Activated naive CD4-positive, alpha-beta T cell treated with anti-CD3 and anti-CD28 coated beads, Interleukin-2, amount 50 U/mL, for 72 hours (primary cell): ENCODE data around the gene DNAH2. TPM values are rescaled to one million over a fixed set of nuclear protein-coding genes. Genes with fewer than 3 reads are reported as not detected.

ENCODE experiments used
- ATAC-seq, 2 donors: fragments of 150-1000 bp; cut with Tn5 transposase; 2 replicates each; pipeline ENCODE4 v1.10.0; 2021; ENCODE audit warnings: mild to moderate bottlenecking in 2 of 2, moderate library complexity in 2 of 2
- DNase-seq, 2 donors: peaks; one replicate each; pipeline ENCODE4 v3.0.0; 2021 to 2022; ENCODE audit warnings: low spot score in 2 of 2
- H3K27ac Mint-ChIP-seq, 2 donors: one replicate each; pipeline ENCODE4 v1.8.0; 2022; ENCODE audit warnings: mild to moderate bottlenecking in 2 of 2, mixed read lengths in 2 of 2
- H3K36me3 Mint-ChIP-seq, 2 donors: one replicate each; pipeline ENCODE4 v1.8.0; 2022; ENCODE audit warnings: mixed read lengths in 2 of 2
- H3K9me3 Mint-ChIP-seq, 2 donors: one replicate each; pipeline ENCODE4 v1.8.0; 2022; ENCODE audit warnings: mixed read lengths in 2 of 2
- total RNA-seq, 2 donors: library from RNA; stranded (reverse); gene quantifications; one replicate each; pipeline ENCODE4 v1.2.3, GENCODE V29; 2022

DNAH2 gene
- total RNA-seq, 2 donors from 2014 or later = 0.05 to 0.19 TPM

DNA sequence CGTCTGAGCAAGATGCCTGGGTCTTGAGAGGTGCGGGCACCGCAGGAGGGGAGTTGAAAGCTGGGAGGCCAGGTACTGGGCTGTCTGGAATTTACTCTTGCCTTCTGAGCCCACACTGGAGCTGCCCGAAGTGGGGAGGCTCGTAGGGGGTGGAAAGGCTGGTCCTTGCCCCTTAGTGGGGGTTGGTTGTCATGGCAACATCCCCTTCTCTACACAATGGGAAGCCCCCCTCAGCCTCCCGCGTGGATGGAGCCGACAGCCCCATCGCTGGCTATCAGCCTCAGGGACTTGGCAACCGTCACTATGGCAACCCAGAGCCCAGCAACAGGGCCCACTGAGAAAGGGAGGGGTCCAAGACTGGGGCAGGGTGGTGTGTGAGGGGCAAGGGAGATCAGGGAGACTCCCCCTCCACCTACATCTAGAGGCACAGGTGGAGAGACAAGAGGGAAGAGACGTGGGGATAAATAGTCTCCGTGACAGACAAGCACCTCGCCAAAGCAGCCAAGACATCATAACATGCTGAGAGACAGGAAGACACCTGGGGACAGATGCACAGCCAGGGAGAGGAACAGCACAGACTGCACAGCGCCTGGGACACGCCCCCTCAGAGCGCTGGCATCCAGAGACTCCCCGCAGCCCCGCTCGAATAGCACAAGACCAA is 5.3 kb upstream of the DNAH2 start:
- no peaks in the 10 kb centered on the region for H3K36me3 Mint-ChIP-seq
- H3K9me3 Mint-ChIP-seq = no peaks in the 10 kb centered on the region
- peak overlapping the region in 1 of 2 donors; percentile 42 for H3K27ac Mint-ChIP-seq
- ATAC-seq (no peak), DNase-seq (no peak)

DNA sequence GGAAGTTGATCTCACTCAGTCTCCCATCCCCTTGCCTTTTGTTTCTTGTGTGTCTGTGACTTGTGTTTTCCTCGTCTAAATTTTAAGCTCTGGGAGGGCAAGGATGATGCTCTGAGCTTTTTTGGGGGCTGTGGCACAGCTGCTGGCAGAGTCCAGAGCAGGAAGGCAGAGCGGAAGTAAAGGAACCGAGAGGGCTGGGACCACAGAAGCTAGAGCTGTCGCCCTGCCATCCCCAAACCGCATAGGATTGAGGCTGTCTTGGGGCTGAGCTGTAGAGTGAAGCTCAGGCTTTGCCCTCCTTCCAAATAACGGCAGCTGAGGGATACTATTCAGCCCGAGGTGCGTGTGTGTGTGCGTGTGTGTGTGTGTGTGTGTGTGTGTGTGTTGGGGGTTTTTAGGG is 3.8 kb upstream of the DNAH2 start:
- H3K36me3 Mint-ChIP-seq = no peaks in the 10 kb centered on the region
- peak overlapping the region in 1 of 2 donors; percentile 69 for H3K27ac Mint-ChIP-seq

DNA sequence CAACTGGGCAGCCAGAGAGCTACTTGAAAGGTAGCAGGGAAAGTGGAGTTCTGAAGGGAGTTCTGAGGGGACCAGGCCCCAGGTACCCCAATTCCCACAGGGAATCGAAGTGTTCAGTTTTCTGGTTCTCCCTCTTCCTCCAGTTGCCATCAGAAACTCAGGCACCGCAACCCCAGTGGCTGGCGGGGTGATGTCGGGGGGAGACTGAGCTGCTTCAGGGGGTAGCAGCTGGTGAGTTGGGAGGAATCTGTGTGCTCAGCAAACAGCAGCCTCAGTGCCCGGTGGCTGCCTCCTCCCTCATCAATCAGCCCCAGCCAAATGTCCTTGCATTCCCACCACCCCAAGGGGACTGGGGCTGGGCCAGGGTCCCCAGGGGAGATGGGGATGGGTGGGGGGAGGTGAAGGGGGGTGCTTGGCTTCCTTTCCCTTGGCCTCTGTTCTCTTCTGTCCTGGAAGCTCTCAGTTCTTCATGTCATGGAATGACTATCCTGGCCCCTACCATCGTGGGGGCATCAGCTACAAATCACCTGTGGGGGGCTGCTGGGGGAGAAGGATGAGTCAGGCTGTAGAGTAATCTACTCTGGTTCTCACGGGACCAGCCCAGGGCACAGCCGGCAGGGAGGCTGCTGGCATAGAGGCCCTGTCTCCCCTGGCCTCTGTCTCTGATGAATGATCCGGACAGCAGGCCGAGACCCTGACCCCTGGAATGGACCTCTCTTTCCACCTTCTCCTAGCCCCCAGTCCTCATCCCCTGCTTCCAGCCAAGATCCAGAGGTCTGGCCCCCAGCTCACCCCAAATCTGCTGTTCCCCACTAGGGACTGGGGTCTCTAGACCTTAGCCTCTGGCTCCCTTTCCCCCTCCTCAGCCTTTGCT is 2.6 kb upstream of the DNAH2 start:
- DNase-seq = no peak

More for the DNA sequence above, 3.8 kb upstream of the DNAH2 start:
- ATAC-seq (no peak), DNase-seq (no peak)
- no peaks in the 10 kb centered on the region for H3K9me3 Mint-ChIP-seq

DNA sequence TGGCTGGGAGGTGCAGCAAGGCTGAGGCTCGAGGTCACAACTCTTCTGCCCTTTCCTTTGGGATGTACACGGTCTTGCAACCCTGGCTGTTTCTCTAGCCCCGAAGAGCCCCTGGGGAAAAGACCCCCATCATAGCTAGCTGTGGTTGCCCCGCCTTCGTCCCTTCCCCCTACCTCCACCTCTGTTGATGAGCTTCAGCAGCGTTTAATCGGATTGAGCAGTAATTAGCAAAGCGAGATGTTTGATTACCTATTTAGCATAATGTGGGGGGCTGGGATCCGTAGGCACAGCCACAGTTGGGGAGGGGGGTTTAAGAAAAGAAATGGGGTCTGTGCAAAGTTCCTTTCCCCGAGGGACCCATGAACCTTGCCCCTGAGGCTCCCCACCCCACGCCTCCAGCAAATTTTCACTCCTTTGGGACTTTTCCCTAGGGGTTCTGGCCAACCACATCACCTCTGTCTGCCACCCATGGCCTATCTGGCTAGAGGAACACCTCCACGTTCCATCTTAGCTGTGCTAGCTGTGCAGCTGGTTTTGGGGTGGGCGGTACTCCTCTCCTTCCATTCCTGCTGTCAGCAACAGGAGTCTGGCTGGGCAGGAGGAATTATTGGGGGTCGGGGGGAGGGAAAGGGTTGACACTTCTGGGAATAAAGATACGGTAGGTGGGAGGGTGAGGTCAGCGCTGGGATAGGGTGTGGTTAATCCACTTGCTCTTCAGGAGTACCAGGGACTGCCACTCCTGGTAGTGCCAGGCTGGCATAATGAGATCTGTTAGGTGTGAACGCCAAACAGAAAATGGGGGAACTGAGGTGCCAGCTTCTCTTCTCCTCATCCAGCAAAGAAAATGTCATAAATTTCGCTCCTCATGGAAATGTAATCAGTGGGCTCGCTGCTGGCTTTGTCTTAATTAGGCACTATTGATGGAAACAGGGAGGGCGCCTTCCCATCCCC is 1.3 kb upstream of the DNAH2 start:
- Mint-ChIP-seq H3K36me3 (no peaks in the 10 kb centered on the region), H3K9me3 (no peaks in the 10 kb centered on the region), H3K27ac (no peak overlapping the region)
- ATAC-seq = no peak
- DNase-seq = no peak

More for the DNA sequence above, 2.6 kb upstream of the DNAH2 start:
- Mint-ChIP-seq H3K27ac (no peak overlapping the region), H3K36me3 (no peaks in the 10 kb centered on the region), H3K9me3 (no peaks in the 10 kb centered on the region)
- no peak for ATAC-seq

DNA sequence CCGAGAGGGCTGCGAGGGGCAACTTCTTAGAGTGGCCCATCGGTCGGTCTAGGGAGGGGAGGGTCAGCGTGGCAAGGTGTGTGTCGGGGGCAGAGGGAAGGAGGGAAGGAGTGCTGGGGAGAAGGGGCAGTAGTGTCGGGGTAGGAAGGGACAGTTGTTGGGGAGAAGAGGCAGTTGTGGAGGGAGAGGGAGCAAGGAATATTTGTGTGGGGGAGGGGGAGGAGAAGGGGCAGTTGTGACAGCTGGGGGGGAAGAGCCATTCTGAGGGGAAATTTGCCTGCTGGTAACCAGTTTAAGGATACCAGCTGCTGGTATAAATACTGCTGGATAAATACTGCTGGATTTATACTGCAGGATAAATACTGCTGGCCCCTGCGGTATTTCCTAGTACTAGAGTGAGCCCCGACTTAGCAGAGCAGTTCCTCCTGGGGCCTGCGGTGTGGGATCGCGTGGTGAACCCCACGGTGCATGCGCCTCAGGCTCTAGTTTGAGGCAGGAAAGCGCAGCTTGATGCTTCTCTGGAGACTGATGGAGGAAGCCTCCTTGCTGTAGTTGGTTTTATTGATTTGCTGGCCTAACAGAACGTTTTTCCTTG is 309 bp downstream of the DNAH2 start:
- DNase-seq (no peak), ATAC-seq (peak; percentile 34 to 52)
- Mint-ChIP-seq H3K27ac (no peak overlapping the region), H3K9me3 (no peaks in the 10 kb centered on the region), H3K36me3 (no peaks in the 10 kb centered on the region)

DNA sequence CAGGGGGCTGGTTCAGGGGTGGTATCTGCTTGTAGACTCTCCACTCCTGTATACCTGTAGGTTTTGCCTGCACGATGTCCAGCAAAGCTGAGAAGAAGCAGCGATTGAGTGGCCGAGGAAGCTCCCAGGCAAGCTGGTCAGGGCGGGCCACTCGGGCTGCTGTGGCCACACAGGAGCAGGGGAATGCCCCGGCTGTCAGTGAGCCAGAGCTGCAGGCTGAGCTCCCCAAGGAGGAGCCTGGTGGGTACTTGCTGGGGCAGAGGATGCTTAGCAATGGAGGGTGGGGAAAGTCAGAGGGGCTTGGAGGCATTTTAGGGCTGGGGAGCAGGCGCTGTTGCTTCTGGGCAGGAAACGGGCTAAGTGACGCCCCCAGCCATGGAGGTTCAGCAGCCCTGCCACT is 2.1 kb downstream of the DNAH2 start:
- Mint-ChIP-seq H3K36me3 (no peaks in the 10 kb centered on the region), H3K9me3 (no peaks in the 10 kb centered on the region), H3K27ac (no peak overlapping the region)
- ATAC-seq (no peak), DNase-seq (no peak)

DNA sequence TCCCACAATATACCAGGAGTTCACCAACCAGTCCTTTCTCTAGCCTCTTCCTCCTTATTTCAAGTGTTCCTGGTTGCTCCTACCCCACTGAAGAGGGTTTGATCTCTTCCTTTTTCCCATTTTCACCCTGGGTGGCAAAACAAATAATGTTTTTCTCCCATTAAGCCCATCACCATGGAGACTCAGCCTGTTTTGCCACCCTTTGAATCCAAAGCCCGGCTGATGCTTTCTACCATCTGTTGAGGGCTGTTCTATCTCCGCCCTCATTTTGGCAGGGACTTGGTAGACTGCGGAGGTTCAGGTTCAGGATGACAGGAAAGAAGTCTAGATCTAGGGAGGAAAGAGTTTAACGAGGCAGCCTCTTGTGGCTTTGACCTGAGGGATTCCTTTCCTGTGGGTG is 2.6 kb downstream of the DNAH2 start:
- DNase-seq = no peak
- Mint-ChIP-seq H3K36me3 (no peaks in the 10 kb centered on the region), H3K9me3 (no peaks in the 10 kb centered on the region), H3K27ac (no peak overlapping the region)
- no peak for ATAC-seq

DNA sequence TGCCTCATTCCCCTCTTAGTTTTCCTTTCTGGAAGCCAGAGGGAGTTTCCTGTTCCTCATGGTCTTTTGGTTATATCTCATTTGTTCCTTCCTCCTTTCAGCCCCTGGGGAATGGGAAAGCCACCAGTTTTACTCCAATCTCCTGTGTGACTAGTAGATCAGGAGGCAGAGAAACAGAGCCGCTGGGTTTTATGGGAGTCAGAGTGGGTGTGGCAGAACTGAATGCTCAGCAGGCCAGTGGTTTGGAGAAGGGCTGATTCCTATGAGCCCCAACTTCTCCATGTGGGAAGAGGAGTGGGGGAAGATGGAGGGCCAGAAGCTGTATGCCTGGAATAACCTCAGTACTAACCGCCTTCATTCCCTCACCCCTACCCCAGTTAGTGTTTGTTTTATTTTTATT is 4.1 kb downstream of the DNAH2 start:
- H3K27ac Mint-ChIP-seq = no peak overlapping the region
- ATAC-seq = no peak

DNA sequence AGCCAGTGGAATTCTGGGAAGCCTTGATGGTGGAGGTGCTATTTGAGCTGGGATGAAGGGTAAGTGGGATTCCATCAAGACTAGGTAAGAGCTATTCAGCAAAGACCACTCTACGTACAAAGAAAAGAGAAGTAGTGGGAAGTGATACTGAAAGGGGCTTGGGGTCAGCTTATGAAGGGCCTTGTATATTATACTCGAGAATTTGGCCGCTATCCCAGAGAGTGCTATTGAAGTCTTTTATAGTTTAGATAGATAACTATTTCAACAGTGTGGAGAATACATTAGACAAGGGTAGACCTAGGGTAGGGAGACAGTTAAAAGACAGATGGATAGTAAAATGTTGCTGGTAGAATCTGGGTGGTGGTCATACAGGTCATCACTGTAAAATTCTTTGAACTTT is 10.3 kb downstream of the DNAH2 start:
- DNase-seq (no peak), ATAC-seq (no peak)
- Mint-ChIP-seq H3K36me3 (no peaks in the 10 kb centered on the region), H3K9me3 (no peaks in the 10 kb centered on the region), H3K27ac (no peak overlapping the region)

More for the DNA sequence above, 4.1 kb downstream of the DNAH2 start:
- DNase-seq = no peak
- Mint-ChIP-seq H3K36me3 (no peaks in the 10 kb centered on the region), H3K9me3 (no peaks in the 10 kb centered on the region)

DNA sequence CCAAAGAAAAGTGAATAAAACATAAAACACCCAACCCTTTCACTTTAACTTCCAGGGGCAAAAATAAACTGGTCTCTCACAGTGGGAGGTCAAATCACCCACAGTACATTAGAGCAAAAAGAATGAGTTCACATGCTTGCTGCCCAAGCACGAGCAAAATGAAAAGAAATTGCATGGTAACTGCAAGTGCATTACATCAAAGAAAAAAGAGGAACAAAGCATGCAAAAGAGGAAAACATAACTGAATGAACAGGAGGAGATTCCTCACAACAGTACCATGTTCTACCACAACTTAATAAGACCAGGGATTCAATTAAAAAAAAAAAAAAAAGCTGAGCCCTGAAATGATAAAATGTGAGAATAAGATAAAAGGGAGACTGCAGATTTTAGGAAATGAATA is 12.3 kb downstream of the DNAH2 start:
- ATAC-seq (no peak), DNase-seq (no peak)
- Mint-ChIP-seq H3K36me3 (no peaks in the 10 kb centered on the region), H3K9me3 (no peaks in the 10 kb centered on the region), H3K27ac (peak overlapping the region in 1 of 2 donors; percentile 32)

DNA sequence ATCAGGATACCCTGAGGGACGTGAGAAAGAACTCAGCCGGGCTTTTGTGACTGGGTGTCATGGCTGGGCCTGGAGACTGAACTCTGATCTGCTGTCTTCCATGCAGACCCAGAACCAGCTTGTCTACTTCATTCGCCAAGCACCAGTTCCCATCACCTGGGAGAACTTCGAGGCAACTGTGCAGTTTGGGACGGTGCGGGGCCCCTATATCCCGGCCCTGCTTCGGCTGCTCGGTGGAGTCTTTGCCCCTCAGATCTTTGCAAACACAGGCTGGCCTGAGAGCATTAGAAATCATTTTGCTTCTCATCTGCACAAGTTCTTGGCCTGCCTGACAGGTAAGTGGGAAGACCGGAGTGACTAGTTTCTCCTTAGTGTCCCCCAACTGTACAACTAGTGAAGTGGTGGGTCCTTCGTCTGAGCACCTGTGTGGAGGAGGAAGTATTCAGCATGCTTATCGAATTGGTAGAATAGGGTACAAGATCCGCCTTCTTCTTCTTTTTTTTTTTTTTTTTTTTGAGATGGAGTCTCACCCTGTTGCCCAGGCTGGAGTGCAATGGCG is 15.5 kb downstream of the DNAH2 start:
- H3K27ac Mint-ChIP-seq = no peak overlapping the region
- ATAC-seq (no peak), DNase-seq (no peak)
- no peaks in the 10 kb centered on the region for H3K36me3 Mint-ChIP-seq
- H3K9me3 Mint-ChIP-seq = no peaks in the 10 kb centered on the region

DNA sequence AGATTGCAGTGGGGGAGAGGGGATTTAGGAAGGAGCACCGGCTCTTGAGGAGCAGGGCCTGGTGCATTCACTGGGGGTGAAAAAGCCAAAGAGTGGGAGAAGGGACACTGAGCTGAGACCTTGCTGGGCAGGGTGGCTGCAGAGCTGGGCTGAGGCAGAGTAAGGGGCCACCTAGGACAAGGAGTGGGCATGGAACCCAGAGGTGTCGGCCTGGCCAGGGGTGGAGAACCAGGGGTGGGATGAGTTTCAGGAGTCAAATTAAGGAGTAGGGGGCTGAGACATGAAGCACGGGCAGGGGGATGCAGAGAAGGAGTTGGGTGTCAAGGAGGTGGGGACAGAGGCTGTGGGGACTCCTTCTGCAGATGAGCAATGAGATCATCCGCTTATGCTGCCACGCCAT is 20.1 kb downstream of the DNAH2 start:
- Mint-ChIP-seq H3K27ac (no peak overlapping the region), H3K9me3 (no peaks in the 10 kb centered on the region), H3K36me3 (no peaks in the 10 kb centered on the region)
- no peak for DNase-seq
- no peak for ATAC-seq

DNA sequence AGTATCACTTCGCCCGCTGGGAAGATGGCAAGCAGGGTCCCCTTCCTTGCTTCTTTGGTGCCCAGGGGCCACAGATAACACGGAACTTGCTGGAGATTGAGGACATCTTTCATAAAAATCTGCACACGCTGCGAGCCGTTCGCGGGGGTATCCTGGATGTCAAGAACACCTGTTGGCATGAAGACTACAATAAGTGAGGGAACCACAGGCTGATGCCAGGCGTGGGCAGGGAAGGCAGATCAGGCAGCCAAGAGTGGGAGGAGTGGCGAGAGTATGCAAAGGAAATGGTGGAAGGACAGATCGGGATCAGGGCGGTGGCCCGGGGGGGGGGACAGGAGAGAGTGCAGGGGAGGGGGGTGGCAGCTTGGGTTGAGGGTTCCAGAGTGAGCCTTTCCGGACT is 22.2 kb downstream of the DNAH2 start:
- ATAC-seq (no peak), DNase-seq (no peak)
- H3K36me3 Mint-ChIP-seq = no peaks in the 10 kb centered on the region
- H3K9me3 Mint-ChIP-seq = no peaks in the 10 kb centered on the region
- no peak overlapping the region for H3K27ac Mint-ChIP-seq

DNA sequence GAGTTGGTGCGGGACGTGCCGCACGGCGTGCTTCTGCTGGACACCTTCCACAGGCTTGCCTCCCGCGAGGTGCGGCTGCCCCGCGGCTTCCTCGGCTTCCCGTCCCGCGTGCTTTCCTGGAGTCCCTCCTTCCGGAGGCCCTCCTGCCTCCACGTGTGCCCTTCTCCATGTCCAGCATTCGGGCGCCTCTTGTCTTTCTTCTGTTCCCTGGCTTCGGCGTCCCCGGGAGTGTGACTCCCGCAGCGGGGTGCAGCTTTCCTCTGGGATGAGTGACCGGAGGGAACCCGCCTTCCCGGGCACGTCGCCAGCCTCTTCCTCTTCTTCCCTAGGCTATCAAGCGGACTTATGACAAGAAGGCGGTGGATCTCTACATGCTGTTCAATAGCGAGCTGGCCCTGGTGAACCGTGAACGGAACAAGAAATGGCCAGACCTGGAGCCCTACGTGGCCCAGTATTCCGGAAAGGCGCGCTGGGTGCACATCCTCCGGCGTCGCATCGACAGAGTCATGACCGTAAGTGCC is 23.0 kb downstream of the DNAH2 start:
- H3K27ac Mint-ChIP-seq = no peak overlapping the region
- DNase-seq (no peak), ATAC-seq (no peak)
- no peaks in the 10 kb centered on the region for H3K36me3 Mint-ChIP-seq
- H3K9me3 Mint-ChIP-seq = no peaks in the 10 kb centered on the region

DNA sequence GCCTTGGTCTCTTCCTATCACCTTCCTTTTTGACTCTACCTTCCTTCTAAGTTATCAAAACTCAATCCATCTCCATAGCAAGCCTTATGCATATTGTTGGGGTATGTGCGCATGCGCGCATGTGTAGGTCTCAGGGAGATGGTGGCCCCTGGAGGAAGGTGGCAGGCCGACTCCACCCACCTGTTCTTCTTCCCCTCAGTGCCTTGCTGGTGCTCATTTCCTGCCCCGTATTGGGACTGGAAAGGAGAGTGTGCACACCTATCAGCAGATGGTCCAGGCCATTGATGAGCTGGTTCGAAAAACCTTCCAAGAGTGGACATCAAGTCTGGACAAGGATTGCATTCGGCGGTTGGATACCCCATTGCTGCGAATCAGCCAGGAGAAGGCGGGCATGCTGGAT is 25.2 kb downstream of the DNAH2 start:
- Mint-ChIP-seq H3K9me3 (no peaks in the 10 kb centered on the region), H3K27ac (no peak overlapping the region)
- no peak for ATAC-seq

DNA sequence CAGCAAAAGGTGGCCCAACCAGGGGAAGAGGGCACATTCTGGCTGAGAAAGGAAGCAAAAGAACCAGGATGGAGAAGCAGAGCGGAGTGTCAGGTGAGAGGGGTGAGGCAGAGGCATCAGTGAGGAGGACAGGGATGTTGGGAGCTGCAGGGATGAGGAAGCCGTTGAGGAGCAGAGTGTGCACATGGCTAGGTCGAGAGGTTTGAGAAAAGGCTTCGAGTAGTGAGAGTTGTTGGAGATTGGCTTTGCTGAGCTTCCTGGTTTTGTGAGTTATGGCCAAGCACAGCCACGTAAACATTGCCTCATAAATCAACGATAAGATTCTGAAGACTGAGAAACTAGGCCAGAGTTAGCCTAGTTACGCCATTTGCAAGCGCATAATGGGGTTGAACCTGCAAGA is 26.9 kb downstream of the DNAH2 start:
- no peaks in the 10 kb centered on the region for H3K9me3 Mint-ChIP-seq
- no peaks in the 10 kb centered on the region for H3K36me3 Mint-ChIP-seq
- H3K27ac Mint-ChIP-seq = no peak overlapping the region
- ATAC-seq (no peak), DNase-seq (no peak)

More for the DNA sequence above, 25.2 kb downstream of the DNAH2 start:
- no peak for DNase-seq
- no peaks in the 10 kb centered on the region for H3K36me3 Mint-ChIP-seq
